SK-N-MC (cell line): ENCODE data around the gene TP73.

Source experiments
- DNase-seq: peaks from one replicate; pipeline ENCODE4 v3.0.0-alpha.2; 2011; ENCODE audit warnings: low read depth, low spot score
- H3K27ac ChIP-seq: fragments of 200-600 bp; sonication (generic); 2 replicates; pipeline ENCODE4 v1.5.1; 2016; ENCODE audit warnings: mixed run types
- H3K36me3 ChIP-seq: fragments of 200-600 bp; sonication (generic); 2 replicates; pipeline ENCODE4 v1.6.1; 2017; ENCODE audit warnings: antibody characterized with exemption, low read length, mixed read lengths; ENCODE audit not compliant: insufficient read depth
- H3K4me3 ChIP-seq: fragments of 200-600 bp; sonication (generic); 2 replicates; pipeline ENCODE4 v1.5.1; 2016
- H3K9ac ChIP-seq: fragments of 200-600 bp; sonication (generic); 2 replicates; pipeline ENCODE4 v1.8.0; 2017; ENCODE audit warnings: mixed run types, mixed read lengths; ENCODE audit not compliant: insufficient read length
- H3K9me3 ChIP-seq: fragments of 200-600 bp; sonication (generic); 2 replicates; pipeline ENCODE4 v1.6.1; 2017; ENCODE audit warnings: low read depth, mild to moderate bottlenecking, antibody characterized with exemption, low read length, moderate library complexity, mixed read lengths
- EZH2 ChIP-seq: fragments of 200-600 bp; sonication (generic); IDR thresholded peaks from one replicate; pipeline ENCODE4 v1.6.1; 2017; ENCODE audit warnings: antibody characterized with exemption
- FOXP2 ChIP-seq: optimal IDR thresholded peaks from 2 replicates; pipeline ENCODE3; 2011; ENCODE audit warnings: mild to moderate bottlenecking, moderate library complexity; ENCODE audit not compliant: insufficient read depth; ENCODE audit errors: extremely low read length, control extremely low read depth
- POLR2AphosphoS5 ChIP-seq: IDR thresholded peaks from 2 replicates; pipeline ENCODE4 v1.6.1; 2012; ENCODE audit warnings: mild to moderate bottlenecking, low read depth, low read length, borderline replicate concordance

The TP73 gene

GRCh38 chr1:3780901-3781300 is 128.6 kb downstream of the TP73 start:
- Histone ChIP-seq H3K9me3 (no peaks in the 10 kb centered on the region), H3K4me3 (no peak overlapping the region), H3K9ac (no peak overlapping the region), H3K36me3 (peaks cover 52% of the 10 kb centered on the region), H3K27ac (no peak overlapping the region)
- no peak for TF ChIP-seq FOXP2
- no peak for TF ChIP-seq POLR2AphosphoS5
- no peak for TF ChIP-seq EZH2
- DNase-seq: no peak

DNA sequence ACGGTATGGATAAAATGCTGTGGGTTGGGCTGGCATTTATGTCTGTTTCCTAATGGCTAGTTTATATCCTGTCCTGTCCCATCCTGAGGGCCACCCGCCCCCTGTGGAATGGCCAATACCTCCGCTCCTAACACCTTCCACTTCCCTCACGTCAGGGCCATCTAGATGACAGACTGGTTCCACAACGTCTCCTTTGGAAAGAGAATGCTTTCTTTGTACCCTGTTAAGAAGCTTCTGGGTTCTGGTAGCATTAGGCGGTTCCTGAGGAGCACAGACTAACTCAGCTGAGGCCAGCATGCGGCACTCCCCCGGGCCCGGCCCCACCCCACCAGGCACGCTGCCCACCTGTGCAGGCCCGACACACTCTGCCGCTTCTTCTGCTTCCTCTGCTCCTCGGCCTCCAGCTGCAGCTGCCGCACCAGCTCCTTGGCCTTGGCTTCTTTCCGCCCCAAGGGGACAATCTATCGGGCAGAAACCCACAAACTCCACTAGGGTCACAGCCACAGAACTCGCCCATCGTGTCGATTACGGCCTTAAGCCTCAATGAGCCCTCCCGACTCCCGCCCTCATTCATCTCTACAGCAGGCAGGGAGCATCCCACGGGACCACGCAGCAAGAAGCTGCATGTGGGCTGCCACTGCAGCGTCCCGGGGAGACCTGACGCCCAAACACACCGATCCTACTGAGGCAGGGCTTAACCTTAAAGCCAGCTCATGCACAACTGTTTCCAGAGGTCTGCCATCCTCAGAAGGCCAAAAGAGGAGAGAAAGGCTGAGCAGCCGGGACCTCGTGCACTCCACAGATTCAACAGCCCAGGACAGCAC is 131.5 kb downstream of the TP73 start:
- Histone ChIP-seq H3K9me3 (no peaks in the 10 kb centered on the region), H3K36me3 (peaks cover 64% of the 10 kb centered on the region), H3K9ac (no peak overlapping the region), H3K4me3 (no peak overlapping the region), H3K27ac (no peak overlapping the region)
- no peak for TF ChIP-seq POLR2AphosphoS5
- no peak for TF ChIP-seq FOXP2
- TF ChIP-seq EZH2: no peak
- DNase-seq: no peak

- TF ChIP-seq FOXP2 (no peak), EZH2 (no peak), POLR2AphosphoS5 (no peak)
- no peaks in the 10 kb centered on the region for H3K9me3 ChIP-seq
- no peak overlapping the region for H3K9ac ChIP-seq
- peaks cover 60% of the 10 kb centered on the region for H3K36me3 ChIP-seq
- no peak overlapping the region for H3K27ac ChIP-seq
- no peak overlapping the region for H3K4me3 ChIP-seq
- DNase-seq: no peak
These were observed 132.7 kb downstream of the TP73 start for GRCh38 chr1:3785045-3785444.

- no peak overlapping the region for H3K4me3 ChIP-seq
- no peak overlapping the region for H3K27ac ChIP-seq
These were observed 133.3 kb downstream of the TP73 start for GRCh38 chr1:3785456-3786157.

More at GRCh38 chr1:3785456-3786157, 133.3 kb downstream of the TP73 start:
- TF ChIP-seq EZH2 (no peak), POLR2AphosphoS5 (no peak), FOXP2 (no peak)
- H3K9me3 ChIP-seq: no peaks in the 10 kb centered on the region
- peaks cover 55% of the 10 kb centered on the region for H3K36me3 ChIP-seq
- no peak for DNase-seq
- H3K9ac ChIP-seq: no peak overlapping the region
